GM21515 (cell line): ENCODE results near the gene STK4.

Source experiments
- ATAC-seq: cut with Tn5 transposase; IDR thresholded peaks from one replicate; pipeline ENCODE4 v1.9.1; 2021; ENCODE audit not compliant: unreplicated experiment

The STK4 gene

GRCh38 chr20:45104786-45105185 lies 138.5 kb downstream of the STK4 start:
- ATAC-seq: no peak

- ATAC-seq: no peak
Observed at GRCh38 chr20:45105317-45105716, 139.0 kb downstream of the STK4 start.

GRCh38 chr20:45109634-45110033 lies 143.3 kb downstream of the STK4 start:
- ATAC-seq: no peak

- ATAC-seq: no peak
Observed at GRCh38 chr20:45110301-45110700, 144.0 kb downstream of the STK4 start.

GRCh38 chr20:45111285-45111684 lies 145.0 kb downstream of the STK4 start:
- ATAC-seq: no peak

- no peak for ATAC-seq
Observed at GRCh38 chr20:45111799-45112471, 145.6 kb downstream of the STK4 start.

- ATAC-seq: no peak
Observed at GRCh38 chr20:45112754-45113153, 146.4 kb downstream of the STK4 start.

GRCh38 chr20:45113865-45114264 lies 147.6 kb downstream of the STK4 start:
- ATAC-seq: no peak

GRCh38 chr20:45114465-45115385 lies 148.4 kb downstream of the STK4 start, which contains the start of gene WFDC5:
WFDC5 (minus strand) TSS chr20:45115174; CDS start chr20:45115083, 91 bp downstream.
- ATAC-seq: no peak

- ATAC-seq: no peak
Observed at GRCh38 chr20:45115386-45115774, 149.1 kb downstream of the STK4 start.

GRCh38 chr20:45115829-45116228 lies 149.5 kb downstream of the STK4 start:
- no peak for ATAC-seq

GRCh38 chr20:45117581-45117980 lies 151.3 kb downstream of the STK4 start:
- no peak for ATAC-seq

GRCh38 chr20:45118028-45118427 lies 151.7 kb downstream of the STK4 start:
- no peak for ATAC-seq

- ATAC-seq: no peak
Observed at GRCh38 chr20:45119556-45120266, 153.4 kb downstream of the STK4 start.

- no peak for ATAC-seq
Observed at GRCh38 chr20:45121388-45121787, 155.1 kb downstream of the STK4 start.

- ATAC-seq: no peak
Observed at GRCh38 chr20:45124365-45124764, 158.1 kb downstream of the STK4 start, which contains the start of gene WFDC12. WFDC12 (minus strand) TSS chr20:45124465; CDS start chr20:45124447, 18 bp downstream.

- ATAC-seq: no peak
Observed at GRCh38 chr20:45128099-45128498, 161.8 kb downstream of the STK4 start.
